K562 (cell line): ENCODE measurements around the gene PAN3. TPM values are rescaled to one million over a fixed set of nuclear protein-coding genes. Genes with fewer than 3 reads are reported as not detected.

Source experiments
- ATAC-seq: fragments of 200-7000 bp; cut with Tn5 transposase; 3 replicates; pipeline ENCODE4 v1.9.1; 2020; ENCODE audit warnings: moderate library complexity
- BruUV-seq: library from RNA; stranded (reverse); fragments of 400-500 nt; replicated peaks from 2 replicates; lab custom pipeline; 2021; lab: Mats Ljungman, UMichigan
- CTCF ChIA-PET: fragments of 300-600 bp; formaldehyde crosslinking; extraction: SDS; loops from one replicate; lab custom pipeline; 2021; ENCODE audit warnings: low intra/inter-chr PET ratio; lab: Yijun Ruan, JAX
- POLR2A ChIA-PET: fragments of 300-600, 350-650 bp; sonication (Branson Sonifier 250); formaldehyde crosslinking; extraction: SDS; loops from one replicate; lab custom pipeline; 2021; ENCODE audit warnings: antibody characterized with exemption, inconsistent platforms; lab: Yijun Ruan, JAX
- DNase-seq, 4 experiments: peaks; one replicate each; pipeline versions ENCODE4 v3.0.0 to v3.0.0-alpha.2; 2011 to 2018; ENCODE audit warnings: low spot score in 3 of 4, mixed read lengths in 3 of 4; ENCODE audit errors: extremely low read depth in 1 of 4
- FAIRE-seq: peaks from 2 replicates; lab custom pipeline; 2011; peaks lifted over from hg19 to GRCh38; lab: Jason Lieb, UNC
- H2AFZ ChIP-seq: 2 replicates; pipeline ENCODE4 v1.6.0; 2011; ENCODE audit warnings: low read depth, low read length, control low read depth, inconsistent platforms
- H3K27ac ChIP-seq: fragments of 200-600 bp; 3 replicates; pipeline ENCODE4 v1.8.0; 2011; ENCODE audit warnings: low read depth, mild to moderate bottlenecking, control low read depth, inconsistent platforms, low read length, moderate library complexity, mixed read lengths; ENCODE audit errors: extremely low read depth
- H3K27me3 ChIP-seq, 2 experiments: fragments of 300-600 bp in 1 of 2; 2 replicates in 1 of 2; 3 replicates in 1 of 2; pipeline versions ENCODE4 v1.6.0 to v1.8.0; 2011; ENCODE audit warnings: inconsistent platforms in 2 of 2, low read length in 2 of 2, mild to moderate bottlenecking in 1 of 2, mixed read lengths in 1 of 2, moderate library complexity in 1 of 2; ENCODE audit not compliant: control insufficient read depth in 2 of 2, insufficient read depth in 2 of 2
- H3K36me3 ChIP-seq: fragments of 300-600 bp; 3 replicates; pipeline ENCODE4 v1.8.0; 2011; ENCODE audit warnings: mild to moderate bottlenecking, low read length, inconsistent platforms; ENCODE audit not compliant: control insufficient read depth, insufficient read depth
- H3K4me1 ChIP-seq, 2 experiments: fragments of 200-600 bp in 1 of 2; replicated peaks in 1 of 2; 2 replicates in 1 of 2; 3 replicates in 1 of 2; pipeline versions ENCODE4 v1.5.1 to v1.8.0; 2011; ENCODE audit warnings: inconsistent platforms in 2 of 2, low read length in 2 of 2, mild to moderate bottlenecking in 1 of 2, mixed read lengths in 1 of 2, moderate library complexity in 1 of 2; ENCODE audit not compliant: control insufficient read depth in 2 of 2, insufficient read depth in 2 of 2
- H3K4me2 ChIP-seq: 2 replicates; pipeline ENCODE4 v1.6.1; 2011; ENCODE audit warnings: low read length, control low read depth, inconsistent platforms, mixed read lengths; ENCODE audit not compliant: insufficient read depth
- H3K4me3 ChIP-seq: fragments of 200-600 bp; sonication (generic), shearing (Covaris generic); 2 replicates; pipeline ENCODE4 v1.5.1; 2016; ENCODE audit warnings: control low read depth, inconsistent platforms
- H3K79me2 ChIP-seq: fragments of 200-600 bp; 3 replicates; pipeline ENCODE4 v1.8.0; 2011; ENCODE audit warnings: low read length, inconsistent platforms; ENCODE audit not compliant: control insufficient read depth, insufficient read depth
- H3K9ac ChIP-seq, 2 experiments: 2 replicates each; pipeline versions ENCODE4 v1.6.0 to v1.6.1; 2011; ENCODE audit warnings: low read depth in 2 of 2, low read length in 2 of 2, control low read depth in 1 of 2, inconsistent platforms in 1 of 2, mild to moderate bottlenecking in 1 of 2, mixed read lengths in 1 of 2; ENCODE audit not compliant: insufficient read depth in 1 of 2
- H3K9me1 ChIP-seq: one replicate; pipeline ENCODE4 v1.6.0; 2011; ENCODE audit warnings: inconsistent platforms, mild to moderate bottlenecking, low read length, moderate library complexity; ENCODE audit not compliant: control insufficient read depth, insufficient read depth
- H3K9me3 ChIP-seq: replicated peaks from 2 replicates; pipeline ENCODE4 v1.5.1; 2011; ENCODE audit warnings: low read depth, low read length, inconsistent platforms; ENCODE audit not compliant: control insufficient read depth, insufficient read depth
- H4K20me1 ChIP-seq: replicated peaks from 2 replicates; pipeline ENCODE4 v1.6.1; 2011; ENCODE audit warnings: low read length, inconsistent platforms, mixed read lengths; ENCODE audit not compliant: control insufficient read depth, insufficient read depth
- ARID2 ChIP-seq: fragments of 450-650 bp; IDR thresholded peaks from 2 replicates; pipeline ENCODE4 v1.6.1; 2017; ENCODE audit warnings: antibody characterized with exemption, mild to moderate bottlenecking
- ESRRA ChIP-seq: fragments of 450-650 bp; IDR thresholded peaks from 2 replicates; pipeline ENCODE4 v1.6.1; 2014; ENCODE audit warnings: low read depth, mild to moderate bottlenecking, moderate library complexity, borderline replicate concordance
- MED1 ChIP-seq: sonication (generic); formaldehyde crosslinking; IDR thresholded peaks from 2 replicates; pipeline ENCODE4 v1.8.1; 2023; ENCODE audit warnings: missing genetic modification reagents, borderline replicate concordance
- PPARD ChIP-seq: fragments of 250-450 bp; sonication (Bioruptor Pico); IDR thresholded peaks from 2 replicates; pipeline ENCODE4 v1.8.0; 2022; ENCODE audit warnings: inconsistent platforms, mild to moderate bottlenecking, moderate library complexity
- RCOR1 ChIP-seq, 2 experiments: IDR thresholded peaks; 2 replicates each; pipeline ENCODE4 v1.6.1; 2012; ENCODE audit warnings: low read depth in 2 of 2, low read length in 2 of 2, borderline replicate concordance in 1 of 2, improper control_type of control experiment in 1 of 2
- RFX5 ChIP-seq: IDR thresholded peaks from 2 replicates; pipeline ENCODE4 v1.6.1; 2011; ENCODE audit warnings: low read depth, mild to moderate bottlenecking, improper control_type of control experiment, low read length
- SRSF1 ChIP-seq: fragments of 200-400 bp; formaldehyde crosslinking; IDR thresholded peaks from 2 replicates; pipeline ENCODE4 v1.6.1; 2017; ENCODE audit warnings: mild to moderate bottlenecking, low read depth, low read length, moderate library complexity
- TRIM24 ChIP-seq, 2 experiments: fragments of 450-650 bp; IDR thresholded peaks; 2 replicates each; pipeline ENCODE4 v1.6.1; 2016
- ZBTB8A ChIP-seq: fragments of 450-650 bp; IDR thresholded peaks from 2 replicates; pipeline ENCODE4 v1.6.1; 2018; ENCODE audit warnings: mild to moderate bottlenecking, moderate library complexity; ENCODE audit not compliant: partially characterized antibody
- ZNF143 ChIP-seq: sonication (generic); formaldehyde crosslinking; IDR thresholded peaks from 2 replicates; pipeline ENCODE4 v1.9.0; 2022; ENCODE audit warnings: mild to moderate bottlenecking, missing genetic modification reagents
- ZNF263 ChIP-seq: sonication (generic); formaldehyde crosslinking; IDR thresholded peaks from 2 replicates; pipeline ENCODE4 v1.8.0; 2022; ENCODE audit warnings: mild to moderate bottlenecking, missing genetic modification reagents, borderline replicate concordance
- ZNF311 ChIP-seq: fragments of 250-450 bp; sonication (Bioruptor Pico); IDR thresholded peaks from 2 replicates; pipeline ENCODE4 v1.4.0; 2020; ENCODE audit warnings: mild to moderate bottlenecking, moderate library complexity
- ZNF764 ChIP-seq: fragments of 250-450 bp; sonication (Bioruptor Pico); IDR thresholded peaks from 2 replicates; pipeline ENCODE4 v1.4.0; 2020; ENCODE audit warnings: low read depth, mild to moderate bottlenecking, moderate library complexity
- WGBS: fragments of 100-300 bp; shearing (Covaris generic); methylation state at CpG from one replicate; pipeline ENCODE4 v1.1.6; 2016; ENCODE audit warnings: low coverage, mixed read lengths; ENCODE audit not compliant: insufficient coverage; ENCODE audit errors: missing lambda C conversion rate; 5-methylcytosine and 5-hydroxymethylcytosine counted together
- in situ Hi-C: fragments of 300-500 bp; cut with MboI; formaldehyde crosslinking; loops from 4 replicates; pipeline ENCODE4 v1.15.0; 2018; ENCODE audit warnings: inconsistent platforms, mixed read lengths
- intact Hi-C: fragments of 100-400 bp; cut with micrococcal nuclease; formaldehyde crosslinking; loops from 2 replicates; pipeline ENCODE4 v1.14.2; 2022
- polyA plus RNA-seq, 8 experiments: library from polyadenylated mRNA; depleted of rRNA in 4 of 8; stranded (reverse) in 5 of 8; unstranded in 3 of 8; fragments of >200 nt; fragmentation: Nextera tagmentation in 2 of 8; fragmentation: Illumina TruSeq in 1 of 8; extraction: Ambion mirVana in 2 of 8; extraction: Trizol in 1 of 8; gene quantifications; 2 replicates each; pipeline versions ENCODE4 v1.2.1 to v1.2.3, GENCODE V29; 2011 to 2014; ENCODE audit warnings: inconsistent platforms in 1 of 8, missing spikeins in 1 of 8
- total RNA-seq, 7 experiments: library from RNA; depleted of rRNA in 6 of 7; stranded (reverse); fragments of >200 nt in 6 of 7; fragmentation: Illumina TruSeq in 2 of 7; extraction: Trizol in 2 of 7; gene quantifications; 2 replicates each; pipeline versions ENCODE4 v1.2.1 to v1.2.3, GENCODE V29; 2011 to 2021; ENCODE audit warnings: low replicate concordance in 1 of 7
- TF ChIP-seq, protein P1 (sequence below): fragments of 450-650 bp; IDR thresholded peaks from 2 replicates; pipeline ENCODE4 v1.6.1; 2016; ENCODE audit warnings: borderline replicate concordance
- TF ChIP-seq, protein P2 (sequence below): fragments of 450-650 bp; formaldehyde crosslinking; IDR thresholded peaks from 2 replicates; pipeline ENCODE4 v1.4.0; 2020; ENCODE audit warnings: mild to moderate bottlenecking, moderate library complexity
- TF ChIP-seq, protein P3 (sequence below): sonication (generic); formaldehyde crosslinking; IDR thresholded peaks from 2 replicates; pipeline ENCODE4 v1.9.0; 2022; ENCODE audit warnings: mild to moderate bottlenecking, missing genetic modification reagents

The PAN3 gene
- total and polyA plus RNA-seq, 9 of the 15 experiments (the other 6 are each of a cell fraction or from before 2014, with no cell fraction given): 7.2 to 19.9 (median 11.6) TPM

DNA sequence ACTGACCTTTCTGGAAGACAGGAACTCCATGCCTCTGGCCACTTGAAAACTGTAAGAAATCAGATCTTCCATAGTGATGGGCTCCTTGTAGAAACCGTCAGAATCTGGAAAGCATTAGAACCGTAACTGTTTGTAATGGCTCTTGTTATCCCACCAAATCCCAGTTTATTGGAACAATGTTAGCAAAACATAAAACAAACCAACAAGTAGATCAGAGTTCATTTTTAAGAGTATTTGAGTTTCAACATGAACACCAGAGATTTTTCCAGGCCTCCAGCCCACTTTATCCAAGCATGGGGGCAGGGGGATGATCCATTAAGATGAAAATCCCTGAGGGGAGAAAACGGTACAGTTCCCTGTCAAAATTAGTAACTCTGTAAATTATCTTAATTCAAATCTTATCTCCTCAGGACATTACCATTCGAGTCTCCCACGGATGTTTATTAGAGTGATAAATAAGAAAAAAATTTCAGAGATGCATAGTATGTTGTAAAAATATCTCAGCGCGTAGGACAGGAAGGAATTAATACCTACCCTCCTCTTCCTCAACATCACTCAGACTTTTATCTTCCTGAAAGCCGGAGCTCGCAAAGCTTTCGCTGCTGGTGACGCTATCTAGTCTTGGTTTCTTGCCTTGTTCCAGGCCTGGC is 184.0 kb downstream of the PAN3 start (continued):
- TF ChIP-seq, protein P1, sequence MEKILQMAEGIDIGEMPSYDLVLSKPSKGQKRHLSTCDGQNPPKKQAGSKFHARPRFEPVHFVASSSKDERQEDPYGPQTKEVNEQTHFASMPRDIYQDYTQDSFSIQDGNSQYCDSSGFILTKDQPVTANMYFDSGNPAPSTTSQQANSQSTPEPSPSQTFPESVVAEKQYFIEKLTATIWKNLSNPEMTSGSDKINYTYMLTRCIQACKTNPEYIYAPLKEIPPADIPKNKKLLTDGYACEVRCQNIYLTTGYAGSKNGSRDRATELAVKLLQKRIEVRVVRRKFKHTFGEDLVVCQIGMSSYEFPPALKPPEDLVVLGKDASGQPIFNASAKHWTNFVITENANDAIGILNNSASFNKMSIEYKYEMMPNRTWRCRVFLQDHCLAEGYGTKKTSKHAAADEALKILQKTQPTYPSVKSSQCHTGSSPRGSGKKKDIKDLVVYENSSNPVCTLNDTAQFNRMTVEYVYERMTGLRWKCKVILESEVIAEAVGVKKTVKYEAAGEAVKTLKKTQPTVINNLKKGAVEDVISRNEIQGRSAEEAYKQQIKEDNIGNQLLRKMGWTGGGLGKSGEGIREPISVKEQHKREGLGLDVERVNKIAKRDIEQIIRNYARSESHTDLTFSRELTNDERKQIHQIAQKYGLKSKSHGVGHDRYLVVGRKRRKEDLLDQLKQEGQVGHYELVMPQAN: no peak

DNA sequence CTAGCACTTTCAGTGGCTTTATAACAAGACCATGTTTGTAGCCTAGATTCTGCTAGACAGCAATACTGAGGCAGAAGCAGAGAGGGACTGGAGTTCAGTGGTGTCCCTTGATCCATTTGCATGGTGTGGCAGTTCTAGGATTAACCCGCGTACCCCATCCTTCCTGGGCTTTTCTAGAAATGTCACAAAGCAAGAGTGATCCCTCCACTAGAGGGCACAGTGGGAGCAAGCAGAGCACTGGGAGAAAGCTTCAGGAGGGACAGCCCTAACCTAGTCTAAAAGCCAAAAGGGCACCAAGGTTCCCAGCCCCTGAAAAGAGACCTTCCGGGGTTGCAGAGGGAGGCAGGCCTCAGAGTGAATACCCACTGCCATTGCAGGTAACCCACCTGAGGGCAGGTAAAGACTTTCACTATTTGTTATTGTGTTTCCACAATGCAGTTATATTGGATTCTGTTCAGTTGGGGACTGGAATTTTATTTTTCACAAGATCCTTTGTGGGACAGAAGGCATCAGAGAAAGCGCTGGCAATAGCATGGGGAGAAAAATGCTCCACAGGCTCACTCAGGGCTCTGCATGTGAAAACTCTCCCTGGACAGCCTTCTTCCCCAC is 185.9 kb downstream of the PAN3 start:
- ChIA-PET CTCF (interaction anchor here (0.6 to 0.9 kb wide), 4 partner anchors 13 to 312 kb away, joined by 3 read pairs; no protein-coding TSS in a partner anchor), POLR2A (interaction anchor here (1.0 kb wide), 1 partner anchor 133 kb away, joined by 3 read pairs; no protein-coding TSS in a partner anchor)
- intact Hi-C loops (loop anchor here (1.0 to 10.0 kb wide), 4 partner anchors 161 to 472 kb away; no protein-coding TSS in a partner anchor), in situ Hi-C loops (loop anchor here (10.0 kb wide), 2 partner anchors 311 to 471 kb away; no protein-coding TSS in a partner anchor)
- Histone ChIP-seq H3K36me3 (no peaks in the 10 kb centered on the region), H3K9me1 (no peaks in the 10 kb centered on the region), H3K9me3 (no peaks in the 10 kb centered on the region), H3K27me3 (no peaks in the 10 kb centered on the region), H3K4me2 (no peak overlapping the region), H4K20me1 (no peaks in the 10 kb centered on the region), H2AFZ (no peak overlapping the region), H3K79me2 (no peaks in the 10 kb centered on the region), H3K9ac (no peak overlapping the region), H3K4me1 (peaks cover 3 to 4% of the 10 kb centered on the region in 2 experiments; a peak in 3 of 5 replicates), H3K27ac (no peak overlapping the region), H3K4me3 (no peak overlapping the region)
- ATAC-seq: peak; percentile 95
- FAIRE-seq: peak; percentile 90
- BruUV-seq: no TSS peak
- peak; percentile 43 to 81 (median 62) for DNase-seq
- WGBS: 7% methylated on average over 2 of the region's 4 CpGs
- TF ChIP-seq RCOR1 (IDR thresholded peaks at IDR 0.05; ENCODE audit: borderline replicate concordance in 1 of 2, low read depth in 2 of 2, low read length in 2 of 2) (peak in 1 of 2 experiments; percentile 25; a peak in 1 of 4 replicates), TRIM24 (IDR thresholded peaks at IDR 0.05) (no peak), ZNF143 (CRISPR knock-in tag) (no peak), ZBTB8A (no peak), ESRRA (no peak), RFX5 (no peak), ZNF263 (CRISPR knock-in tag) (no peak), SRSF1 (no peak), ZNF311 (CRISPR knock-in tag) (no peak), ZNF764 (CRISPR knock-in tag) (no peak), MED1 (CRISPR knock-in tag) (no peak), ARID2 (peak; percentile 62), PPARD (no peak)
- TF ChIP-seq, protein P2, sequence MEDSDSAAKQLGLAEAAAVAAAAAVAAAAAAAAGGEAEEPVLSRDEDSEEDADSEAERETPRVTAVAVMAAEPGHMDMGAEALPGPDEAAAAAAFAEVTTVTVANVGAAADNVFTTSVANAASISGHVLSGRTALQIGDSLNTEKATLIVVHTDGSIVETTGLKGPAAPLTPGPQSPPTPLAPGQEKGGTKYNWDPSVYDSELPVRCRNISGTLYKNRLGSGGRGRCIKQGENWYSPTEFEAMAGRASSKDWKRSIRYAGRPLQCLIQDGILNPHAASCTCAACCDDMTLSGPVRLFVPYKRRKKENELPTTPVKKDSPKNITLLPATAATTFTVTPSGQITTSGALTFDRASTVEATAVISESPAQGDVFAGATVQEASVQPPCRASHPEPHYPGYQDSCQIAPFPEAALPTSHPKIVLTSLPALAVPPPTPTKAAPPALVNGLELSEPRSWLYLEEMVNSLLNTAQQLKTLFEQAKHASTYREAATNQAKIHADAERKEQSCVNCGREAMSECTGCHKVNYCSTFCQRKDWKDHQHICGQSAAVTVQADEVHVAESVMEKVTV: peak; percentile 75
- TF ChIP-seq, protein P3, sequence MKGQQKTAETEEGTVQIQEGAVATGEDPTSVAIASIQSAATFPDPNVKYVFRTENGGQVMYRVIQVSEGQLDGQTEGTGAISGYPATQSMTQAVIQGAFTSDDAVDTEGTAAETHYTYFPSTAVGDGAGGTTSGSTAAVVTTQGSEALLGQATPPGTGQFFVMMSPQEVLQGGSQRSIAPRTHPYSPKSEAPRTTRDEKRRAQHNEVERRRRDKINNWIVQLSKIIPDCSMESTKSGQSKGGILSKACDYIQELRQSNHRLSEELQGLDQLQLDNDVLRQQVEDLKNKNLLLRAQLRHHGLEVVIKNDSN: no peak
